Hippocampal formation (tissue), 2 donors: ENCODE results near the gene ADGRV1.

ENCODE experiments used
- DNase-seq, 2 donors: peaks; one replicate each; lab custom pipeline; 2025; lab: John Stamatoyannopoulos, UW

ADGRV1 gene

GRCh38 chr5:91106842-91107511 lies 548.4 kb downstream of the ADGRV1 start:
- no peak for DNase-seq

- DNase-seq: no peak
Observed at GRCh38 chr5:91109634-91110033, 551.0 kb downstream of the ADGRV1 start.

GRCh38 chr5:91110686-91111085 lies 552.1 kb downstream of the ADGRV1 start:
- no peak for DNase-seq

GRCh38 chr5:91111473-91112238 lies 553.1 kb downstream of the ADGRV1 start:
- peak in 1 of 2 donors; percentile 33 for DNase-seq

- DNase-seq: no peak
Observed at GRCh38 chr5:91114658-91115057, 556.1 kb downstream of the ADGRV1 start.

- no peak for DNase-seq
Observed at GRCh38 chr5:91118354-91118753, 559.8 kb downstream of the ADGRV1 start.

GRCh38 chr5:91118796-91119195 lies 560.2 kb downstream of the ADGRV1 start:
- no peak for DNase-seq

GRCh38 chr5:91119217-91119616 lies 560.6 kb downstream of the ADGRV1 start:
- no peak for DNase-seq

GRCh38 chr5:91119981-91120850 lies 561.6 kb downstream of the ADGRV1 start:
- DNase-seq: no peak

- no peak for DNase-seq
Observed at GRCh38 chr5:91121347-91121993, 562.9 kb downstream of the ADGRV1 start.

GRCh38 chr5:91122651-91123050 lies 564.1 kb downstream of the ADGRV1 start:
- no peak for DNase-seq

- DNase-seq: no peak
Observed at GRCh38 chr5:91123291-91123690, 564.7 kb downstream of the ADGRV1 start.

- DNase-seq: no peak
Observed at GRCh38 chr5:91123901-91124300, 565.3 kb downstream of the ADGRV1 start.

GRCh38 chr5:91125916-91126315 lies 567.3 kb downstream of the ADGRV1 start:
- DNase-seq: no peak

- no peak for DNase-seq
Observed at GRCh38 chr5:91126448-91126847, 567.9 kb downstream of the ADGRV1 start.

- no peak for DNase-seq
Observed at GRCh38 chr5:91126888-91127287, 568.3 kb downstream of the ADGRV1 start.

GRCh38 chr5:91127456-91128081 lies 569.0 kb downstream of the ADGRV1 start:
- DNase-seq: no peak

- no peak for DNase-seq
Observed at GRCh38 chr5:91128604-91129003, 570.0 kb downstream of the ADGRV1 start.

GRCh38 chr5:91129748-91130147 lies 571.2 kb downstream of the ADGRV1 start:
- no peak for DNase-seq

GRCh38 chr5:91130759-91131158 lies 572.2 kb downstream of the ADGRV1 start:
- no peak for DNase-seq

- no peak for DNase-seq
Observed at GRCh38 chr5:91132550-91132949, 574.0 kb downstream of the ADGRV1 start.

- no peak for DNase-seq
Observed at GRCh38 chr5:91133183-91133582, 574.6 kb downstream of the ADGRV1 start.
